NCI-H748 (cell line): Measurements from ENCODE around the gene MRPS12.
"Not testable (repeated sequence)": the region's sequence is repeated elsewhere in the genome, so short reads cannot be mapped to it uniquely, and the experiment has no call there.

Experiments
- DNase-seq: peaks from one replicate; lab custom pipeline; 2025; ENCODE audit not compliant: unreplicated experiment; lab: John Stamatoyannopoulos, UW

MRPS12 gene

DNA sequence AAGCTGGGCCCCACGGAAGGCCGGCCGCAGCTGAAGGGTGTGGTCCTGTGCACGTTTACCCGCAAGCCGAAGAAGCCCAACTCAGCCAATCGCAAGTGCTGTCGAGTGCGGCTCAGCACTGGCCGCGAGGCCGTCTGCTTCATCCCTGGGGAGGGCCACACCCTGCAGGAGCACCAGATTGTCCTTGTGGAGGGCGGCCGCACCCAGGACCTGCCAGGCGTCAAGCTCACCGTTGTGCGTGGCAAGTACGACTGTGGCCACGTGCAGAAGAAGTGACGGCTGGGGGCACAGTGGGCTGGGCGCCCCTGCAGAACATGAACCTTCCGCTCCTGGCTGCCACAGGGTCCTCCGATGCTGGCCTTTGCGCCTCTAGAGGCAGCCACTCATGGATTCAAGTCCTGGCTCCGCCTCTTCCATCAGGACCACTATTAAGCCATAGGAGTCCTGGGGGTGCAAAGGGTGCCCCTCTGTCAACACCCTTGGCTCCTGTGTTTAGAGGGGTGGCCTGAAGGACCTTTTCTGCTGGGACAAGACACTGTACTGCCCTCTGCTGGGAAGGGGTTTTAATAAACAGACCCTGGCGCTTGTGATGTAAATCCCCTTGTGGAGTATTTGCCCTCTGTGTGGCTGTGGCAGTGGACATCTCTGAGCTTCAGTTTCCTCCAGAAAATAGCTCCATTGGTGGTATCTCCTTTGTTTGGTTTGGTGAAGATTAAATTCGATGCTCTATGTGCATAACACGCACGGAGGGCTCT, 1.9 kb downstream of the MRPS12 start:
- peak; percentile 36 for DNase-seq

DNA sequence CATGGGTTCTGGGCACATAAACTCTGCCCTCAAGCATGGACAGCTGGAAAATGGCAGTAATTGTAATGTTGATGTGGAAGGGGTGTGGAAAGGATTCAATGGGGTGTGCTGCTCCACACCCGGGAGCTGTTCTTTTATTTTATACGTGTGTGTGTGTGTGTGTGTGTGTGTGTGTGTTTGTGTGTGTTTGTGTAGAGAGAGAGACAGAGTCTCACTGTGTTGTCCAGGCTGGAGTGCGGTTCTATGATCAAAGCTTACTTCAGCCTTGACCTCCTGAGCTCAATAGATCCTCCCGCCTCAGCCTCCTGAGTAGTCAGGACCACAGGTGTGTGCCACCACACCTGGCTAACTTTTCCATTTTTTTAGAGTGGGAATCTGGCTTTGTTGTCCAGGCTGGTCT, 2.8 kb downstream of the MRPS12 start:
- no peak for DNase-seq

DNA sequence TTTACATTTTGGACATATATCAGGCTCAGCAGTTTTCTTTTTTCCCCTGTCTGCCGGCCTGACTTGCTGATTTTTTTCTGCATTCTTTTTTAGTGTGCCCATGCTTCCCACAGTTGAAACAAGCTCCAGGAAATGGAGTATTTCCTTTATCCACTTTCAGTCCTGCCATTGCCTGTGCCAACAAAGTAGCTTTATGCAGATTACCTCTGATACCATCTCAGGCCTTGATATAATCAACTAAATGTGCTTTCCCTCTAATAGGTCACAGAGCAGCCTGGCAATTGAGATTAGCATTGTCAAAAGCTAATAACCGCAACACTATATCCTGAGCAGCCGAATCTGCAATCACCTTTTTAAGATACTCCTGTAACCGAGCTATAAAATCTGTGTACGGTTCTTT, 9.2 kb downstream of the MRPS12 start:
- no peak for DNase-seq

DNA sequence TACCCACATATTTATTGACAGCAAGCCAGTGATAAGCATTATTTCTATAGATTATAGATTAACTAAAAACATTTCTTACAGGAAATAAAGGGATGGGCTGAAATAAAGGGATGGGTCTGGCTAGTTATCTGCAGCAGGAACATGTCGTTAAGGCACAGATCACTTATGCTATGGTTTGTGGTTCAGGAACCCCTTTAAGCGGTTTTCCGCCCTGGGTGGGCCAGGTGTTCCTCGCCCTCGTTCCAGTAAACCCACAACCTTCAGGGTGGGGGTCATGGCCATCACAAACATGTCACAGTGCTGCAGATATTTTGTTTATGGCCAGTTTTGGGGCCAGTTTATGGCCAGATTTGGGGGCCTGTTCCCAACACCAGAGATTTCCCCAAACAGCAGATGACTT, 10.7 kb downstream of the MRPS12 start:
- DNase-seq = not testable (repeated sequence)

DNA sequence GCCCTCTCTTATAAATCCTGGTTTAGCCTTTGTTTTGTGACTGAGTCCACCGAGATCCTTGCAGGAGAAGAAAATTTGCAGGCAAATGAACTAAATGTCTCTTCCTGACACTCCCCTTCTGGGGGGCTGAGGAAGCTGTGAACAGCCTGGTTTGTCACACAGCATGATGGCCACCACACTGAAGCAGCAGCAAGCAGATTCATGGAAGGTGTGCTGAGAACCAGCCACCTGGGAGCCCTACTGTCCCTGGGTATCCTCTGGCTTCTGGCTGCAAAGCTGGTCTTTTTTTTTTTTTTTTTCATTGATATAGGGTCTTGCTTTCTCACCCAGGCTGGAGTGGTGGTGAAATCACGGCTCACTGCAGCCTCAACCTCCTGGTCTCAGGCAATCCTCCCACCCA, 11.2 kb downstream of the MRPS12 start:
- no peak for DNase-seq

DNA sequence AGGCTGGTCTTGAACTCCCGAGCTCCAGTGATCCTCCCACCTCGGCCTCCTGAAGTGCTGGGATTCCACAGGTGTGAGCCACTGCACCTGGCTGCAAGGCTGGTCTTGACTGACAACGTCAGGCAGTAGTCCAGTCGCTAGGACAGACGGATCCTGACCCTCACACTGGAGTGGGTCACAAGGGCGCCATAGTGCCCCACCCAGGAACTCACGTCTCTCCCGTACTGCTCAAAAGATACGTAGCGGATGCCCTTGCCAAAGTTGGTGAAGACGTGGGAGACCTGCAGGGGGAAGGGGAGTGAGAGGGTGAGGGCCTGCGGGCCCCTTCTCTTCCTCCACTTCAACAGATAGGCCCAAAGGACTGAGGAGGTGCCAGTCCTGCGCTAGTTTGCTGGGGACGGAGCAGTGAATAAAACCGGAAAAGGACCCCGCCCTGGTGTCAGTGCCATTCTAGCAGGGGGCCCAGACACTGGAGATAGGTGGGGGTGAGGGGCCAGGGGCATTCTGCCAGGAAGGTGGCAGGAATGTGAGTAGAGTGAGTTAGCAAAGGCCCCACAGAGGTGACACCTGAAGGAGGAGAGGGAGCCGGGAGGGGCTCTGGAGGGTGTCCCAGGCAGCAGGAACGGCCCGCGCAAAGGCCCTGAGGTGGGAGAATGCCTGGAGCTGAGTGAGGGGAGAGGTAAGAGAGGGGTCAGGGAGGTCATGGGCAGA, 11.9 kb downstream of the MRPS12 start:
- no peak for DNase-seq

DNA sequence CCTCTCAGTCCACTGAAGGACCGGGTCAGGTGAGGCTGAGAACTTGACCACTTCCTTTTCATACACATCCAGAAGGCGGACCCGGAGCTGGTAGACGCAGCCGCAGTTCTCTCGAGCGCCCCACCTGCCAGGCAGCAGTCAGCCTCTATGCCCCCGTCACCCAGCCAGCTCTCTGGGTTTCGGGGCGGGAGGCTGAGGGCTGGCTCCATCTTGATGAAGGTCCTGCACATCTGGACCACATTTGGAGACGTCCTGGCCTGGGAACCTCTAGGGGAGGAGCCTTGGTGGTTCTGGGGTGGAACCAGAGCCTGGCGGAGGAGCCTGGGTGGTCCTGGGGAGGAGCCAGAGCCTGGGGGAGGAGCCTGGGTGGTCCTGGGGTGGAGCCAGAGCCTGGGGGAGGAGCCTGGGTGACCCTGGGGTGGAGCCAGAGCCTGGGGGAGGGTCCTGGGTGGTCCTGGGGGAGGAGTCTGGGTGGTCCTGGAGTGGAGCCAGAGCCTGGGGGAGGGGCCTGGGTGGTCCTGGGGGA, 14.3 kb downstream of the MRPS12 start:
- peak; percentile 71 for DNase-seq

DNA sequence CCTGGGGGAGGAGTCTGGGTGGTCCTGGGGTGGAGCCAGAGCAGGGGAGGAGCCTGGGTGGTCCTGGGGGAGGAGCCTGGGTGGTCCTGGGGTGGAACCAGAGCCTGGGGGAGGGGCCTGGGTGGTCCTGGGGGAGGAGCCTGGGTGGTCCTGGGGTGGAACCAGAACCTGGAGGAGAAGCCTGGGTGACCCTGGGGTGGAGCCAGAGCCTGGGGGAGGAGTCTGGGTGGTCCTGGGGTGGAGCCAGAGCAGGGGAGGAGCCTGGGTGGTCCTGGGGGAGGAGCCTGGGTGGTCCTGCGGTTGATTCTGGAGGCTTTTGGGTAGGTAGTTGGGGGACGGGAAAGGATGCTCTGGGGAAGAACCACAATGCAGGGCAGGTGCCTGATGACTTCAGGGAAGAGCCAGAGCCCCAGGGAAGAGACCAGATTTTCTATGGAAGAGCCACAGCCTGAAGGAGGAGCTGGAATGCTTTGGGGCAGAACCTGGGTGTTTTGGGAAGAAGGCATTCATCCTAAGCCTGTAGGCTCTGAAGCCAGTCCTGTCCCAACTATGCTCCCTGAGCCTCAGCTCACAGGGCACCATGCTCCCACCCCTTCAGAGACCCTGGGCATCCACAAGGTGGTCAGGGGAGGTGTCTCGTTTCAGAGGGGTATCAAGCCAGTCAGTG, 15.0 kb downstream of the MRPS12 start:
- DNase-seq = no peak

DNA sequence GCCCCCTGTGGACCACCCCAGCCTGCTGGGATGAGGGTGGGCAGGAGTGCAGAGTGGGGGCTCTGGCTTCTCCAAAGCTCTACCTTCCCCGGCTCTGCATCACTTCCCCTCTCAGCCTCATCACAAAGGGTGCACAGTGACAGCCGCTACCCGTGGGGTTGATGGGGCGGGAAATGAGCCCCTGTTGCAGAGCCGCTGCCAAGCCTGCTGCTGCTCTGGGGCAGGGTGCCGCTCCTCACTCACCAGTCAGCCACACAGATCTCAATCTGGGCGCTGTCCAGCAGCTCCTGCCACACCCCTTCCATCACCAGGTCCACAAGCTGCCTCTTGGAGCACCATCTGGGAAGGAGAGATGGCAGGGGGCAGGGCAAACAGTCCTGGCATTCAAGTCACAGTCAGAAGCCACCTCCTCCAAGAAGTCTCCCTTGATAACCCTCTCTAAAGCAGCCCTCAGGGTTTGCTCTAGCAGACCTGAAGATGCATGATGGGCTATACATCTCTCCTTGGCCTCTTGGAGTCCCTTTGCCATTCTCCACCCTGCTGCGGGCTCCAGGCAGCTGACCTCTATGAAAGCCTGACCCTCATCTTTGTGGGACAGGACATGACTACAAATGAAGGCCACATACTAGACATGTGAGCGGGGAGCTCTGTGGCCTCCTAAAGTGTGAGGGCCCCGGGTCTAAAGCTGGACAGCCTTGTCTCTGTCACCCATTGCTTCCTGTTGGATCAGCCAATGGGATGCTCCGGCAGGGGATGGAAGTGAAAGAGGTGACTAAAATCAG, 15.7 kb downstream of the MRPS12 start:
- DNase-seq = no peak

DNA sequence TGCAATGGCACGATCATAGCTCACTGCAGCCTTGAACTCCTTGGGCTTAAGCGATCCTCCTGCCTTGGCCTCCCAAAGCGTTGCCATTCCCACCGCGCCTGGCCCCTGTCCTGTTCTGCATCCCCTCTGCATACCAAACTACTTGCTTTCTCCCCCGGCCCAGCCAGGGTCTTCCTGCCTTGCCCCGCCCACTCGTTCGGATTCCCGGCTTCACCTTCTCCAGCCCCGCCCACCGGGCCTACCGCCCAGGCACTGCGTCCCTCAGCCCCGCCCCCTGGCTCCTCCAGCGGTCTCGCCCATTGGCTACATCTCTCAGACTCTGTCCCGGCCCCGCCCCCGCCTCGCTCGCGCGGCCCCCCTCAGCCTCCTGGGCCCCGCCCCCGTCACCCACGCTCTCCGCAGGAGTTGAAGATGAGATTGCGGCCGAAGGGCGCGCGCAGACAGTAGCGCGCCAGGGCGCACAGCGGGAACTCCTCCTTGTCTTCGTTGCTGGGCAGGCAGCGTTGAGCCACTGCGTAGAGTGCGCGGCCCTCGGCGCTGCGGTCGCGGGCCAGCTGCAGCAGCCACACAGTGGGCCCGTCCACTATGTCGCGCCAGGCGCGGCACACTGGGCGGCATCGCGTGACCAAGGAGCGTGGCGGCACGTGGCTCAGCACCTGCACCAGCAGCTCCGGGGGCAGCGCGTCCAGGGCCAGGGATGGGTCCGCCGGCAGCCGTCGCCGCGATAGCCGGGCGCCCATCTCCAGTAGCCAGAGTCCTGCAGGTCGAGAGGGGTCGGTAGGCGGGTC, 19.0 kb downstream of the MRPS12 start:
- DNase-seq = peak; percentile 96

DNA sequence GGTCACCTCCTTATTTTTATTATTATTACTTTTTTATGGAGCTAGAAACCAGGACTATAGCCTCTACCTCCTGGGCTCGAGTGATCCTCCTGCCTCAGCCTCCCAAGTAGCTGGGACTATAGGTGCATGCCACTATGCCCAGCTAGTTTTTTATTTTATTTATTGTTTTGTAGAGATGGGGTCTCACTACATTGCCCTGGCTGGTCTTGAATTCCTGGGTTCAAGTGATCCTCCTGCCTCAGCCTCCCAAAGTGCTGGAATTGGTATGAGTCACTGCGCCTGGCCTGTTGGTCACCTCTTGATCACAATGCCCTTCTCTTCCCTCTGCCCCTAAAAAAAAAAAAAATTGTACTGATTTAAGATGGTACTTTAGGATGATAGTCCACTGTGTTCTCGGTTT, 20.4 kb downstream of the MRPS12 start:
- no peak for DNase-seq

DNA sequence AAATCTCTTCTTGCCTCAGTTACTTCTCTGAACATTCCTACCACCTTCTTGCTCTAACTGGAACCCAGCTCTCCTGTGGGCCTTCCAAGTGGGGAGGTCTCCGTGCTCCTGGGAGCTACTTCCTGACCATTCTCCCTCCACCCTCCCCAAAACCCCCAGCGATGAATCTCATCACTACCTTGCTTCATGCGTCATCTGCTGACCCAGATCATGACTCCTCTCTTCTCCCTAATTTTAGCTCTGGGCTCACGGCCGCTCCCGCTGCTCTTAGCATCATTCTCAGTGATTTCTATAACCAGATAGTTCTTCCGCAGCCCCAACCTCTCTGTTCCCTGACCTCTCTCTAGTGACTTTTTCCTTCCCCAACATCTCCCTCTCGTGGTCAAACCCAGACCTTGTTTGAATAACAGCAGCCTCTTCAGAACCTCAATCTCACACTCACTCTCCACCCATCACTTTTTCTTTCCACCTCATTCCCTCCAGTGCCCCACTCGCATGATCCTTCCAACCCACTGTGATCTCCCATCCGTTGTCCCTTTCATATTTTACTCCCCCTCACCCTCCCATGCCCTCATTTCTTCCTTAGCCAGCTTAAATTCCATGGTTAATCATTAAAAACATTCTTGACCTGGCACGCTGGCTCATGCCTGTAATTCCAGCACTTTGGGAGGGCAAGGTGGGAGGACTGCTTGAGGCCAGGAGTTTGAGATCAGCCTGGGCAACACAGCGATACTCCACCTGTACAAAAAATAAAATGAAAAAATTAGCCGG, 21.8 kb downstream of the MRPS12 start:
- peak; percentile 83 for DNase-seq

DNA sequence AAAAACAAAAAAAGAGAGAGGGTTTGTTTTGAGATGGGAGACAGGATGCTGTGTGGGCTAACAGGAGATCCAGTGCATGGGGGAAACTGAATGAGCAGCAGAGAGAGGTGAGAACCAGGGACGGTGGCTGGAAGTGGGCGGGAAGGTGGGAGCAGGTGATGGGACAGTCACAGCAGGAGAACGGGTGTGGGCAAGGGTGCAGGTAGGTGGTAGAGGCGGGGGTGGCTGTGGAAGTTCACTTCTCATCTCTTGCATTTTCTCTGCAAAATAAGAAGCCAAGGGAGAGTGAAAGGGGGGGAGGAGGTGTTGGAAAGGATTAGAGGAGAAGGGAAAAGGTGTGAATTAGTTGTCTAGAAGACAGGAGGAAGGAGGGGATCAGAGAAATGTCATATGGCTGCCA, 22.9 kb downstream of the MRPS12 start:
- no peak for DNase-seq

DNA sequence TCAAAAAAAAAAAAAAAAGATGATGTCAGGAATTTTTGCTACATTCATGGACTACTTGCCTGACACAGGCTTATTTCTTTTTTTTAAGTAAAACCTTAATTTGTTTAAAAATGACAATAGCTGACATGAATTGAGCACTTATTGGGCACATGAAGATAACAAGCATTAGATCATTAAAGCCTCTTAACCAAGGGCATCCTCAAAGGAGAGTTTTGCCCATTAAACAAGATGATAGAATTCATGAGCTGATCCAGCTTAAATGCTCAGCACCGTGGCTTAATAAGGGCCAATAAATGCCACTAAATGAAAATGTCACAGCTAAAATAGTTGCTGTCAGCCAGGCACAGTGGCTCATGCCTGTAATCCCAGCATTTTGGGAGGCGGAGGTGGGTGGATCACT, 25.5 kb downstream of the MRPS12 start:
- no peak for DNase-seq

DNA sequence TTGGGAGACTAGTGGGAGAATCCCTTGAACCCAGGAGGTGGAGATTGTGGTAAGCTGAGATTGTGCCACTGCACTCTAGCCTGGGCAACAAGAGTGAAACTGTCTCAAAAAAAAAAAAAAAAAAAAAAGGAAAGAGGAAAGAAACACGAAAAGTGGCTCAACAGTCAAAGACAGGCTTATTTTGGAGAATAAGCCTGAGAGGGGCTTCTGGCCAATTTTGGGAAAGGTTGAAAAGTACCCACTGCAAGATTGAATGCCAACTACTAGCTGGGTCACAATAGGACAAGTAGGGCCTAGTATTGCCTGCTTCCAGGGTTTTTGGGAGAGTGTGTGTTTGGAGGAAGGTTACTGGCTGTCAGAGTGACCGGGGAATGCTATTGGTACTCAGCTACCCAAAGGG, 27.6 kb downstream of the MRPS12 start:
- no peak for DNase-seq

DNA sequence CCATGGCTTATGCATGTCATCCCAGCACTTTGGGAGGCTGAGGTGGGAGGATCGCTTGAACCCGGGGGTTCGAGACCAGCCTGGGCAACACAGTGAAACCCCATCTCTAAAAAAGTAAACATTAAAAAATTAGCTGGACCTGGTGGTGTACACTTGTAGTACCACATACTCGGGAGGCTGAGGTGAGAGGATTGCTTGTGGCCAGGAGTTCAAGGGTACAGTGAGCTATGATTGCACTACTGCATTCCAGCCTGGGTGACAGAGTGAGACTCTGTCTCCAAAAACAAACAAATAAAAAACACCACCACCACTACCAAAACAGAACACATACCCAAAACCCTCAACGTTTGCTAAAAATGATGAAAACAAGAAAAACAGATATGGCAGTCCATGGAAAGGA, 28.9 kb downstream of the MRPS12 start:
- DNase-seq = no peak

DNA sequence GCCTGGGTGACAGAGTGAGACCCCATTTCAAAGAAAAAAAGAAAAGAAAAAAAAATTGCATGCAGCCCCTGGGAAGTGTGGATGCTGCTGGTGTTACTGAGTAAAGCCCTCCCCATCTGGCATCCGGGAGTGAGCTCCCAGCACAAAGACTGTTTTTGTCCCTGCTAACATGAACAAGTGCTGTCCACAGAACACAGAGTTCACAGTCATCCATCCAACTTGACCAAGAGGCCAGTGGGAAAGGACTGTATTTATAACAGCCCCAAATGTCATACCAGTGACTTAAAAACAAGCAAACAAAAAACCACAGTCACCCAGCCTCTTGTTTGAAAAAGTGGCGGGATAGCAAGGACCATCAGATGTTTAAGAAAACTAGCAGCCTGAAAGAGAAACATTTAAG, 34.0 kb downstream of the MRPS12 start:
- DNase-seq = no peak

DNA sequence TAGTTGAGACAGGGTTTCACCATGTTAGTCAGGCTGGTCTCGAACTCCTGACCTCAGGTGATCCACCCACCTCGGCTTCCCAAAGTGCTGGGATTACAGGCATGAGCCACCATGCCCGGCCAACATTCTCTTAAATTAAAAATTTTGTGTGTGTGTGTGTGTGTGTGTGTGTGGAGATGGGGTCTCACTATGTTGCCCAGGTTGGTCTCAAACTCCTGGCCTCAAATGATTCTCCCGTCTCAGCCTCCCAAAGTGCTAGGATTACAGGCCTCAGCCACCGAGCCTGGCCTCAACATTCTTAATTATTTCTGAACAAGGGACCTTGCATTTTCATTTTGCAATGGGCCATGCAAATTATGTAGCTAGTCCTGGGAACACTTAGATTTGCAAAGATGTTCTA, 35.4 kb downstream of the MRPS12 start:
- DNase-seq = not testable (repeated sequence)

DNA sequence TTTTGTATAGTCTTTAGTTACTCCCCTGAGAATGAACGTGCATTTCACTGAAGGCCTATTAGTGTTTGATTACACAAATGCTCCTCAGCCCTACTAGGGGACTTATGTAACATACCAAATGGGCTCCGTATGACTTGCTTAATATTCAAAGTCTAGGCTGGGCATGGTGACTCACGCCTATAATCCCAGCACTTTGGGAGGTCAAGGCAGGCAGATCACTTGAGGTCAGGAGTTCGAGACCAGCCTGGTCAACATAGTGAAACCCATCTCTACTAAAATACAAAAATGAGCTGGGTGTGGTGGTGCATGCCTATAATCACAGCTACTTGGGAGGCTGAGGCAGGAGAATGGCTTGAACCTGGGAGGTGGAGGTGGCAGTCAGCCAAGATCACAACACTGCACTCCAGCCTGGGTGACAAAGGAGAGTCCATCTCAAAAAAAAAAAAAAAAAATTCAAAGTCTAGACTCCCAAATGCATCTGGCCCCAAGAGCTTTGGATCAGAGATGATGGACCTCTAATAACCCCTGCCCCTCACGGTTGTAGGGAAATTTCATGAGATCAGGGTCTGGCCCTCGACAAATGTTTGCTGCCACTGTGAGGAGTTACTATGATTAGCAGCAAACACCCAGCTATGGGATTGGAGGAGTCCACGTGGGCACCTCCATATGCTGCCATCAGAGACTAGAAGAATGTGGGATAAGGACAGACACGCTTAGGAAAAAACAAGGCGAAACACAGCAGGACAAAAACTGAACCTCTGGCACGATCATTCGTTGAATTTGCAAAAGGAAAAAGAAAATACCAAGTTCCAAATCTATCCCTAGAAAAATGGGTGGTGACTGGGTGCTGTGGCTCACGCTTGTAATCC, 40.2 kb downstream of the MRPS12 start:
- DNase-seq = no peak
